WTC11 (cell line): Measurements from ENCODE around the gene TERB2. TPM values are rescaled to one million over a fixed set of nuclear protein-coding genes. Genes with fewer than 3 reads are reported as not detected.
"Not testable (repeated sequence)": the region's sequence is repeated elsewhere in the genome, so short reads cannot be mapped to it uniquely, and the experiment has no call there.

Experiments
- ATAC-seq: fragments of 200-7000 bp; cut with Tn5 transposase; 2 replicates; pipeline ENCODE4 v1.10.0; 2021; ENCODE audit warnings: mild to moderate bottlenecking, moderate library complexity
- CTCF ChIA-PET: fragments of 300-600 bp; sonication (Branson Sonifier 250); formaldehyde crosslinking; loops from one replicate; lab custom pipeline; 2021; ENCODE audit warnings: antibody characterized with exemption; lab: Charles Lee
- POLR2A ChIA-PET: fragments of 350-600 bp; sonication (Branson Sonifier 250); formaldehyde crosslinking; loops from one replicate; lab custom pipeline; 2021; ENCODE audit warnings: antibody characterized with exemption; lab: Charles Lee
- DNase-seq: peaks from one replicate; pipeline ENCODE4 v3.0.0; 2021; ENCODE audit warnings: low spot score
- H3K27ac Mint-ChIP-seq: 2 replicates; pipeline ENCODE4 v1.8.0; 2021; ENCODE audit warnings: mixed read lengths
- H3K27me3 Mint-ChIP-seq: 2 replicates; pipeline ENCODE4 v1.8.0; 2021; ENCODE audit warnings: low read depth, mild to moderate bottlenecking, moderate library complexity, mixed read lengths
- H3K36me3 Mint-ChIP-seq: 2 replicates; pipeline ENCODE4 v1.8.0; 2021; ENCODE audit warnings: mixed read lengths
- H3K4me1 Mint-ChIP-seq: 2 replicates; pipeline ENCODE4 v1.8.0; 2022; ENCODE audit warnings: mixed read lengths
- H3K4me3 Mint-ChIP-seq: 2 replicates; pipeline ENCODE4 v1.8.0; 2021; ENCODE audit warnings: mild to moderate bottlenecking, moderate library complexity, mixed read lengths
- H3K9me3 Mint-ChIP-seq: 2 replicates; pipeline ENCODE4 v1.8.0; 2021; ENCODE audit warnings: mixed read lengths
- ARID4B ChIP-seq: sonication (generic); formaldehyde crosslinking; IDR thresholded peaks from 2 replicates; pipeline ENCODE4 v1.8.0; 2023; ENCODE audit warnings: missing genetic modification reagents, mild to moderate bottlenecking, borderline replicate concordance
- ATF3 ChIP-seq: sonication (generic); formaldehyde crosslinking; conservative IDR thresholded peaks from 2 replicates; pipeline ENCODE4 v1.8.1; 2022; ENCODE audit warnings: mild to moderate bottlenecking, missing genetic modification reagents
- CBFB ChIP-seq: sonication (generic); formaldehyde crosslinking; IDR thresholded peaks from 2 replicates; pipeline ENCODE4 v1.8.1; 2022; ENCODE audit warnings: mild to moderate bottlenecking, low read depth, missing genetic modification reagents
- CREB1 ChIP-seq: sonication (generic); formaldehyde crosslinking; IDR thresholded peaks from 2 replicates; pipeline ENCODE4 v1.8.0; 2023; ENCODE audit warnings: mild to moderate bottlenecking, missing genetic modification reagents
- E2F5 ChIP-seq: sonication (generic); formaldehyde crosslinking; IDR thresholded peaks from 2 replicates; pipeline ENCODE4 v1.8.1; 2022; ENCODE audit warnings: mild to moderate bottlenecking, moderate library complexity, missing genetic modification reagents
- GABPB1 ChIP-seq: sonication (generic); formaldehyde crosslinking; IDR thresholded peaks from 2 replicates; pipeline ENCODE4 v1.8.1; 2023; ENCODE audit warnings: mild to moderate bottlenecking, missing genetic modification reagents
- JAZF1 ChIP-seq: fragments of 250-450 bp; sonication (Bioruptor Pico); IDR thresholded peaks from 2 replicates; pipeline ENCODE4 v1.9.0; 2021; ENCODE audit warnings: moderate library complexity, mild to moderate bottlenecking, inconsistent platforms
- JUN ChIP-seq: sonication (generic); formaldehyde crosslinking; IDR thresholded peaks from 2 replicates; pipeline ENCODE4 v1.8.0; 2023; ENCODE audit warnings: mild to moderate bottlenecking, missing genetic modification reagents
- NR3C1 ChIP-seq: sonication (generic); formaldehyde crosslinking; conservative IDR thresholded peaks from 2 replicates; pipeline ENCODE4 v1.8.1; 2023; ENCODE audit warnings: low read depth, mild to moderate bottlenecking, missing genetic modification reagents
- SMAD3 ChIP-seq: sonication (generic); formaldehyde crosslinking; IDR thresholded peaks from 2 replicates; pipeline ENCODE4 v1.8.0; 2022; ENCODE audit warnings: missing genetic modification reagents, mild to moderate bottlenecking, borderline replicate concordance
- SMAD4 ChIP-seq: sonication (generic); formaldehyde crosslinking; IDR thresholded peaks from 2 replicates; pipeline ENCODE4 v1.8.0; 2022; ENCODE audit warnings: mild to moderate bottlenecking, missing genetic modification reagents
- SOX15 ChIP-seq: fragments of 250-450 bp; sonication (Bioruptor Pico); IDR thresholded peaks from 2 replicates; pipeline ENCODE4 v1.9.0; 2021; ENCODE audit warnings: mild to moderate bottlenecking
- ZNF263 ChIP-seq: sonication (generic); formaldehyde crosslinking; IDR thresholded peaks from 2 replicates; pipeline ENCODE4 v1.8.1; 2022; ENCODE audit warnings: low read depth, mild to moderate bottlenecking, moderate library complexity, missing genetic modification reagents
- ZNF396 ChIP-seq: fragments of 250-450 bp; sonication (Bioruptor Pico); IDR thresholded peaks from 2 replicates; pipeline ENCODE4 v1.8.0; 2021; ENCODE audit warnings: mild to moderate bottlenecking, moderate library complexity, borderline replicate concordance
- ZNF416 ChIP-seq: fragments of 250-450 bp; sonication (Bioruptor Pico); IDR thresholded peaks from 2 replicates; pipeline ENCODE4 v1.9.0; 2021; ENCODE audit warnings: mild to moderate bottlenecking, inconsistent platforms
- ZSCAN18 ChIP-seq: fragments of 250-450 bp; sonication (Bioruptor Pico); IDR thresholded peaks from 2 replicates; pipeline ENCODE4 v2.1.2; 2022; ENCODE audit warnings: mild to moderate bottlenecking, moderate library complexity
- total RNA-seq: library from RNA; stranded (reverse); gene quantifications from 3 replicates; pipeline ENCODE4 v1.2.3, GENCODE V29; 2021
- TF ChIP-seq, protein P1 (sequence below): sonication (generic); formaldehyde crosslinking; IDR thresholded peaks from 2 replicates; pipeline ENCODE4 v1.8.0; 2022; ENCODE audit warnings: missing genetic modification reagents
- TF ChIP-seq, protein P2 (sequence below): sonication (generic); formaldehyde crosslinking; conservative IDR thresholded peaks from 2 replicates; pipeline ENCODE4 v1.8.1; 2023; ENCODE audit warnings: mild to moderate bottlenecking, low read depth, missing genetic modification reagents, moderate library complexity

Gene TERB2
- total RNA-seq, 1 experiment from 2014 or later, result not detected

DNA sequence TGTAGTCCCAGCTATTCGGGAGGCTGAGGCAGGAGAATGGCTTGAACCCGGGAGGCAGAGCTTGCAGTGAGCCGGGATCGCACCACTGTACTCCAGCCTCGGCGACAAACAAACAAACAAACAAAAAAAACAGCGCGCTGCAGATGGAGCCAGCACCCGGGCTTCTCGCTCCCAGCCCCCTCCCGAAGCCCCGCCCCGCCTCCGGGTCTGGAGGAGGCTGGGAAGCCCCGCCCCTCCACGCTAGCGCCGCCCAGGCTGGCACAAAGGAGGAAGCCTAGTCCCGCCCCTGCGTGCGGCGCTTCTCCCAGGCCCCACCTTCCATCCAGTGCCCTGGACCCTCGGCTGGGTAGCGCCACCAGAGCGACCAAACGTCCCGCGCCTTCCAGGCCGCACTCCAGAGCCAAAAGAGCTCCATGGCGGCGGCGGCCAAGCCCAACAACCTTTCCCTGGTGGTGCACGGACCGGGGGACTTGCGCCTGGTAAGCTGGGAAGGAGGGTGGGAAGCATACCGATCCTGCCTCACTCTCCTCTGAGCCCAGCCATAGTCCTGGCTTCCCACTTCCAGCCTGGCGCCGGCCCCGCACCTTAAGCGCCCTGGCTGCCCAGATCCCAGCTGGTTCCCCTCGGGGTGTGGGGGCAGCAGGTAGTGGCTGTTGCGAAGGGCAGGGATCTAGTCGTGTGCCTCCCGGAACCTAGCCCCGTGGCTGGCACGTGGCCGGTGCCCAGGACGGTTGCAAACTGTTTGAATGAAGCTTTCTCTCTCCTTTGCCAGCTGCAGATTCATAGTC is 66.6 kb downstream of the TERB2 start, which contains the start of gene SORD (continued):
- no peak for TF ChIP-seq ZNF416 (CRISPR knock-in tag)
- no peak for TF ChIP-seq SOX15 (CRISPR knock-in tag)
- no peak for TF ChIP-seq ATF3 (CRISPR knock-in tag)
- TF ChIP-seq E2F5 (CRISPR knock-in tag), result peak; percentile 62; the same call in 1 of the 2 replicates
- no peak for TF ChIP-seq ZNF396 (CRISPR knock-in tag)
- TF ChIP-seq CBFB (CRISPR knock-in tag), result no peak
- no peak for TF ChIP-seq JAZF1 (CRISPR knock-in tag)
- peak; percentile 84; the same call in 1 of the 2 replicates for TF ChIP-seq JUN (CRISPR knock-in tag)
- no peak for TF ChIP-seq SMAD4 (CRISPR knock-in tag)
- no peak for TF ChIP-seq ZSCAN18 (CRISPR knock-in tag)
- no peak; the same call in 1 of the 2 replicates for TF ChIP-seq SMAD3 (CRISPR knock-in tag)
- TF ChIP-seq, protein P1, sequence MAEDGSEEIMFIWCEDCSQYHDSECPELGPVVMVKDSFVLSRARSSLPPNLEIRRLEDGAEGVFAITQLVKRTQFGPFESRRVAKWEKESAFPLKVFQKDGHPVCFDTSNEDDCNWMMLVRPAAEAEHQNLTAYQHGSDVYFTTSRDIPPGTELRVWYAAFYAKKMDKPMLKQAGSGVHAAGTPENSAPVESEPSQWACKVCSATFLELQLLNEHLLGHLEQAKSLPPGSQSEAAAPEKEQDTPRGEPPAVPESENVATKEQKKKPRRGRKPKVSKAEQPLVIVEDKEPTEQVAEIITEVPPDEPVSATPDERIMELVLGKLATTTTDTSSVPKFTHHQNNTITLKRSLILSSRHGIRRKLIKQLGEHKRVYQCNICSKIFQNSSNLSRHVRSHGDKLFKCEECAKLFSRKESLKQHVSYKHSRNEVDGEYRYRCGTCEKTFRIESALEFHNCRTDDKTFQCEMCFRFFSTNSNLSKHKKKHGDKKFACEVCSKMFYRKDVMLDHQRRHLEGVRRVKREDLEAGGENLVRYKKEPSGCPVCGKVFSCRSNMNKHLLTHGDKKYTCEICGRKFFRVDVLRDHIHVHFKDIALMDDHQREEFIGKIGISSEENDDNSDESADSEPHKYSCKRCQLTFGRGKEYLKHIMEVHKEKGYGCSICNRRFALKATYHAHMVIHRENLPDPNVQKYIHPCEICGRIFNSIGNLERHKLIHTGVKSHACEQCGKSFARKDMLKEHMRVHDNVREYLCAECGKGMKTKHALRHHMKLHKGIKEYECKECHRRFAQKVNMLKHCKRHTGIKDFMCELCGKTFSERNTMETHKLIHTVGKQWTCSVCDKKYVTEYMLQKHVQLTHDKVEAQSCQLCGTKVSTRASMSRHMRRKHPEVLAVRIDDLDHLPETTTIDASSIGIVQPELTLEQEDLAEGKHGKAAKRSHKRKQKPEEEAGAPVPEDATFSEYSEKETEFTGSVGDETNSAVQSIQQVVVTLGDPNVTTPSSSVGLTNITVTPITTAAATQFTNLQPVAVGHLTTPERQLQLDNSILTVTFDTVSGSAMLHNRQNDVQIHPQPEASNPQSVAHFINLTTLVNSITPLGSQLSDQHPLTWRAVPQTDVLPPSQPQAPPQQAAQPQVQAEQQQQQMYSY, result peak; percentile 30; the same call in 1 of the 2 replicates
- no peak for TF ChIP-seq GABPB1 (CRISPR knock-in tag)
- TF ChIP-seq, protein P2, sequence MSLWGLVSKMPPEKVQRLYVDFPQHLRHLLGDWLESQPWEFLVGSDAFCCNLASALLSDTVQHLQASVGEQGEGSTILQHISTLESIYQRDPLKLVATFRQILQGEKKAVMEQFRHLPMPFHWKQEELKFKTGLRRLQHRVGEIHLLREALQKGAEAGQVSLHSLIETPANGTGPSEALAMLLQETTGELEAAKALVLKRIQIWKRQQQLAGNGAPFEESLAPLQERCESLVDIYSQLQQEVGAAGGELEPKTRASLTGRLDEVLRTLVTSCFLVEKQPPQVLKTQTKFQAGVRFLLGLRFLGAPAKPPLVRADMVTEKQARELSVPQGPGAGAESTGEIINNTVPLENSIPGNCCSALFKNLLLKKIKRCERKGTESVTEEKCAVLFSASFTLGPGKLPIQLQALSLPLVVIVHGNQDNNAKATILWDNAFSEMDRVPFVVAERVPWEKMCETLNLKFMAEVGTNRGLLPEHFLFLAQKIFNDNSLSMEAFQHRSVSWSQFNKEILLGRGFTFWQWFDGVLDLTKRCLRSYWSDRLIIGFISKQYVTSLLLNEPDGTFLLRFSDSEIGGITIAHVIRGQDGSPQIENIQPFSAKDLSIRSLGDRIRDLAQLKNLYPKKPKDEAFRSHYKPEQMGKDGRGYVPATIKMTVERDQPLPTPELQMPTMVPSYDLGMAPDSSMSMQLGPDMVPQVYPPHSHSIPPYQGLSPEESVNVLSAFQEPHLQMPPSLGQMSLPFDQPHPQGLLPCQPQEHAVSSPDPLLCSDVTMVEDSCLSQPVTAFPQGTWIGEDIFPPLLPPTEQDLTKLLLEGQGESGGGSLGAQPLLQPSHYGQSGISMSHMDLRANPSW (CRISPR knock-in tag), result no peak
- no peak for TF ChIP-seq NR3C1
- TF ChIP-seq, all 79 proteins: peak for 24

DNA sequence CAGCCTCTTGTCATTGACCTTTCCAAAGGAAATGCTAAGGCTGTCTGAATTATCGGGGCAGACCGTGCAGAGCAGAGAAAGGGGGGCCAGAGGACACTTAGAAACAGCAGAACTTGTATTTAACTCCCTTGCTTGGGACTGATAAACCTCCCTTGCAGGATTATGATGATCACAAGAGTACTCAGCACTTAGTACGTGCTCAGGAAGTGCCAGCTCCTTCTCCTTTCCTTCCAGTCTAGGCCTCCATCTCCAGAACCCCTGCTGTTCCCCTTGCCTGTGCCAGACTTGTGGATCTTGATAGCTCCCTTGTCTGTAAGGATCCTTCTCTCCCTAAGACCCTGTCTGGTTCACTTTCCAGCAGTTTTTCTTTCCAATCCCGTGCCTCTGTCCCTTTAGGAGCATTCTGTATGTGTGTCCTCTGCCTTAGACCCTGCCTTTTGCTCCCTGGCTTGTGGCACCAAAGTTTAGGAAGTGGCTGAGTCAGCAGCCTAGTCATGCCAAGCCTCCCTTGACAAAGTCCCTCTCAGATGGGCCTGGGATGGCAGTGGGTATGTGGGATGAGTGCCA is 67.3 kb downstream of the TERB2 start:
- peaks cover 16% of the 10 kb centered on the region for H3K9me3 Mint-ChIP-seq
- ATAC-seq, result no peak
- H3K4me3 Mint-ChIP-seq, result peak overlapping the region; percentile 80
- H3K27ac Mint-ChIP-seq, result peak overlapping the region; percentile 32; the same call in 1 of the 2 replicates
- peaks cover 23% of the 10 kb centered on the region for H3K4me1 Mint-ChIP-seq
- H3K27me3 Mint-ChIP-seq, result peaks cover 27% of the 10 kb centered on the region
- TF ChIP-seq CREB1 (CRISPR knock-in tag), result 0 out of 2 replicates have a peak, but pooled peaks have one; percentile 51
- no peak for TF ChIP-seq ARID4B
- no peak for TF ChIP-seq ZNF263 (CRISPR knock-in tag)
- no peak for TF ChIP-seq JAZF1 (CRISPR knock-in tag)
- ChIA-PET CTCF (interaction anchor here (1.3 to 2.4 kb wide), 2 partner anchors 13 to 94 kb away, joined by 4 to 10 read pairs; no protein-coding TSS in a partner anchor), POLR2A (interaction anchor here (0.6 kb wide), 1 partner anchor 95 kb away, joined by 3 read pairs; no protein-coding TSS in a partner anchor)
- no peak for DNase-seq
- H3K36me3 Mint-ChIP-seq, result peaks cover 13% of the 10 kb centered on the region

DNA sequence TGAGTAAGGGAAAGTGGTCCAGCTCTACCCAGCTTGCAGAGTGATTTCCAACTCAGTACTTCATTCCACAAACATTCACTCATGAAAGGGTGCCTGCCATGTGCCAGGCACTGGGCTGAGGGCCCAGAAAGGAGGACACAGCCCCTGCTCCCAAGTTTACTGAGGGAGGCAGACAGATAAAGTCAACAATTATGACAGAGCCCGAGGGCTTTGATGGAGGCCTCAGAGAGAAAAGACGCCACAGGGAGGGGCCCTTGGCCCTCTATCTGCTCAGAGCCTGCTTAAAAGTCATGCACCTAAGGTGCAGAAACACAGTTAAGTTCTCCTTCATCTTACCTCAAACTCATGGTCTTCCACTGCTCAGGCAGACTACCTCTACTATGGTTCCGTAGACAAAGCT is 68.2 kb downstream of the TERB2 start:
- ATAC-seq, DNase-seq, POLR2A ChIA-PET: not testable (repeated sequence)
- Mint-ChIP-seq H3K4me3 (peak overlapping the region; percentile 17), H3K27me3 (peaks cover 19% of the 10 kb centered on the region), H3K4me1 (peaks cover 23% of the 10 kb centered on the region), H3K27ac (0 out of 2 replicates have a peak overlapping the region, but pooled peaks have one; percentile 6), H3K36me3 (peaks cover 22% of the 10 kb centered on the region), H3K9me3 (peaks cover 16% of the 10 kb centered on the region)
- CTCF ChIA-PET, result interaction anchor here (0.6 to 2.4 kb wide), 2 partner anchors 93 to 316 kb away, joined by 4 to 10 read pairs; no protein-coding TSS in a partner anchor
